ENCODE results near the gene GRHL1. TPM values are rescaled to one million over a fixed set of nuclear protein-coding genes. Genes with fewer than 3 reads are reported as not detected.

Gene GRHL1
- total RNA-seq, 1 experiment from 2014 or later: 2.5 TPM

DNA sequence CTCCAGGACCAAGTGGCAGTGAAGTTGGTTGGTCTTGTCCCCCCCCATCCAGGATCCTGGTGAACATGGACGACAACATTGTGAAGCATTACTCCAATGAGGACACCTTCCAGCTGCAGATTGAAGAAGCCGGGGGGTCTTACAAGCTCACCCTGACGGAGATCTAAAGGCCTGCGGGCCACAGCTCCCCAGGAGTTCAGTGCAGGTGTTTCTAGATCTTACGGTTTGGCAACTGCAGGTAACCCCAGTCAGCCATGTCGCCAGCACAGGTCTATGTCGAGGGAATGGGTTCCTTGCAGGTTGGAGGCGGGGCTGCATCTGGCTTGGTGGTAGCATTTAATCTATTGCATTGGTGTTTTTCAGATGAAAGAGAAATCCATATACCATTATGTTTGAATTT lies 49.0 kb downstream of the GRHL1 start:
- Histone ChIP-seq H2BK15ac (ENCODE audit: low read depth, low read length) (no peak overlapping the region), H3K14ac (ENCODE audit: insufficient read depth, low read length) (no peak overlapping the region), H3K18ac (ENCODE audit: insufficient read length, low read depth, low read length) (no peak overlapping the region), H3K27me3 (ENCODE audit: insufficient read depth, low read length) (no peaks in the 10 kb centered on the region), H3K4ac (ENCODE audit: low read depth, low read length) (no peak overlapping the region), H3K4me1 (ENCODE audit: insufficient read depth, low read length) (no peaks in the 10 kb centered on the region; the same call in 1 of the 2 replicates), H4K5ac (ENCODE audit: insufficient read length, low read depth, low read length) (no peak overlapping the region), H4K20me1 (ENCODE audit: control insufficient read depth, insufficient read depth, insufficient read length) (no peaks in the 10 kb centered on the region), H2BK20ac (ENCODE audit: low read depth, low read length, poor library complexity, severe bottlenecking) (no peak overlapping the region), H3K9me3 (ENCODE audit: control insufficient read depth, low read depth, low read length) (no peaks in the 10 kb centered on the region), H2AK5ac (ENCODE audit: insufficient read length, low read length) (no peak overlapping the region), H3K27ac (ENCODE audit: insufficient read length, low read depth, low read length) (no peak overlapping the region), H2BK5ac (ENCODE audit: insufficient read length, low read length) (no peak overlapping the region), H2BK12ac (ENCODE audit: insufficient read length, low read depth, low read length) (no peak overlapping the region), H4K8ac (replicated peaks; ENCODE audit: insufficient read length, low read depth, low read length) (no peak overlapping the region), H3K23ac (ENCODE audit: insufficient read length, low read depth, low read length) (no peak overlapping the region), H3T11ph (ENCODE audit: low read length) (no peak overlapping the region), H3K56ac (ENCODE audit: insufficient read length, low read depth, low read length) (no peak overlapping the region), H3K23me2 (ENCODE audit: insufficient read length, low read depth, low read length, poor library complexity, severe bottlenecking) (no peaks in the 10 kb centered on the region), H3K79me2 (ENCODE audit: insufficient read depth, low read length) (no peaks in the 10 kb centered on the region), H2BK120ac (ENCODE audit: low read depth, low read length, poor library complexity, severe bottlenecking) (no peak overlapping the region), H3K79me1 (ENCODE audit: insufficient read depth, low read depth, low read length, poor library complexity, severe bottlenecking) (no peaks in the 10 kb centered on the region), H2AFZ (ENCODE audit: low read length) (no peak overlapping the region), H4K91ac (ENCODE audit: insufficient read length, low read depth, low read length) (no peak overlapping the region), H3K9ac (ENCODE audit: extremely low read depth, insufficient read length, low read length) (no peak overlapping the region), H3K4me2 (ENCODE audit: insufficient read depth, insufficient read length, low read length) (no peak overlapping the region)
- Mint-ChIP-seq H3K4me1 (peaks cover 6 to 15% of the 10 kb centered on the region in 2 experiments), H3K27ac (no peak overlapping the region; a peak in 1 of 7 replicates), H3K9me3 (no peaks in the 10 kb centered on the region), H3K4me3 (no peak overlapping the region), H3K27me3 (ENCODE audit: low read depth) (no peaks in the 10 kb centered on the region), H3K36me3 (ENCODE audit: insufficient read depth in 1 of 3, low read depth in 3 of 3) (peaks cover 0 to 5% (median 0%) of the 10 kb centered on the region in 3 experiments; a peak in 1 of 7 replicates)
- DNase-seq: no peak
- no CpG with 5 or more reads among the region's 8 CpGs for WGBS (ENCODE audit: extremely low coverage, insufficient read length, low lambda C conversion rate)
- TF ChIP-seq, protein P1, sequence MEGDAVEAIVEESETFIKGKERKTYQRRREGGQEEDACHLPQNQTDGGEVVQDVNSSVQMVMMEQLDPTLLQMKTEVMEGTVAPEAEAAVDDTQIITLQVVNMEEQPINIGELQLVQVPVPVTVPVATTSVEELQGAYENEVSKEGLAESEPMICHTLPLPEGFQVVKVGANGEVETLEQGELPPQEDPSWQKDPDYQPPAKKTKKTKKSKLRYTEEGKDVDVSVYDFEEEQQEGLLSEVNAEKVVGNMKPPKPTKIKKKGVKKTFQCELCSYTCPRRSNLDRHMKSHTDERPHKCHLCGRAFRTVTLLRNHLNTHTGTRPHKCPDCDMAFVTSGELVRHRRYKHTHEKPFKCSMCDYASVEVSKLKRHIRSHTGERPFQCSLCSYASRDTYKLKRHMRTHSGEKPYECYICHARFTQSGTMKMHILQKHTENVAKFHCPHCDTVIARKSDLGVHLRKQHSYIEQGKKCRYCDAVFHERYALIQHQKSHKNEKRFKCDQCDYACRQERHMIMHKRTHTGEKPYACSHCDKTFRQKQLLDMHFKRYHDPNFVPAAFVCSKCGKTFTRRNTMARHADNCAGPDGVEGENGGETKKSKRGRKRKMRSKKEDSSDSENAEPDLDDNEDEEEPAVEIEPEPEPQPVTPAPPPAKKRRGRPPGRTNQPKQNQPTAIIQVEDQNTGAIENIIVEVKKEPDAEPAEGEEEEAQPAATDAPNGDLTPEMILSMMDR (conservative IDR thresholded peaks at IDR 0.05): no peak
